HG03460 (cell line): Measurements from ENCODE around the gene ADGRL2.

ENCODE experiments used
- ATAC-seq: cut with Tn5 transposase; IDR thresholded peaks from one replicate; pipeline ENCODE4 v1.9.1; 2021; ENCODE audit not compliant: unreplicated experiment

Gene ADGRL2

DNA sequence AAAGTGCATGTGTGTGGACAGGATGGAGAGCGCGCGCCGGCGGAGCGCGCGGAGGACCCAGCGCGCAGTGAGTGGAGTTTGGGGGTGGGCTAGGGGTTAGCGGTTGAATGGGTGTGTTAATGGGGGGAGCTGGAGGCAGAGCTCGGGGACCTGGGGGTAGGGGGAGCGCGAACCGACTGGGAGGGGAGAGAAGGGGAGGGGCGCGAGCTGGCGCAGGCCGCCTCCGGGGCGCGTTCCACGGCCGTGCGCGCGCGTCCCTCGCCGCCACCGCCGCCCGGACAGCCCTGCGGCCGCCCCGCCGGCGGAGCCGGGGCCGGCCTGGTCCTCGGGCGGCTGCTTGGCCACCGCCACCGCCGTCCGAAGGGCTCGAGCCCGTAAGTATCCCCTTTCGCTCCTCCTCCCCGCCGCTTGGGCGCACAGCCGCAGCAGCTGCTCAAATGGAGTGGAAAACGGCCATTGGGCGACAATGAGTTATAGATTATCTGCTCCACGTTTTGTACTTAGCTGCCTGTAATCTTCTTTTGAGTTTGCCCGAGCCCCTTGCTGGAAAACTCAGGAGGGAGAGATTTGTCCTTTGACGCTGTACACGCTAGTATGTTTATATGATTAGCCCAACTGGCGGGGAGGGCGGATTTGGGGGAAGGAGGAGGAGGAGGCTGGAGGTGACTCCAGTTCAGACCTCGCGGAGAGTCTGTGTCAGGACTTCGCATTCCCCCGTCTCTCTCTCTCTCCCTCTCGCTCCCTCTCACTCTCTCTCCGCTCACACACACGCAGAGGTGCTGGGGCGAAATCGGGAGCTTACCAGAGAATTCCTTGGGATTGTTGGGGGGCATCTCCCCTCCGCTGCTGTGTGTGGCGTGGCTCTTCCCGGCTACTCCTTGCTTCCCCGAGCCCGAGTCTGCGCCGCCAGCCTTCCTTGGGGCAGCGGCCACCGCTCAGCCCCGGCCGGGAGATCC is at the start of gene ADGRL2:
Gene ADGRL2, plus strand, starts transcription at position 240 of the 956 bp plus-strand sequence. CDS start 36,051 bp downstream, outside the sequence.
- no peak for ATAC-seq

DNA sequence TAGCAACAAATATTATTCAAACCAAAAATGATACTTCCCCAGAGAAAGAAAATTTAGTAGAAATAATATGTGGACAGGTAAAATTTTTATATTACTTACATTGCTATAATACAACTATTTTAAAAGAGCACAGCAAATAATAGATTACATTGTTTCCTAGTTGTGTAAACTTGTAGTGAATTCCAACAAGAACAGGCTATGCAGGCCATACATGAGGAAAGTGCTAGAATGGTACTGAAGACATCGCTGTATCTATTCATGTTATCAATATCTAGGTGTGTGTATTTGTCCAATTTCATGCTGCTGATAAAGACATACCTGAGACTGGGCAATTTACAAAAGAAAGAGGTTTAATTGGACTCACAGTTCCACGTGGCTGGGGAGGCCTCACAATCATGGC is 47.9 kb upstream of the ADGRL2 start:
- ATAC-seq = no peak

- no peak for ATAC-seq
These were observed 46.3 kb upstream of the ADGRL2 start for GRCh38 chr1:81754424-81754823.

DNA sequence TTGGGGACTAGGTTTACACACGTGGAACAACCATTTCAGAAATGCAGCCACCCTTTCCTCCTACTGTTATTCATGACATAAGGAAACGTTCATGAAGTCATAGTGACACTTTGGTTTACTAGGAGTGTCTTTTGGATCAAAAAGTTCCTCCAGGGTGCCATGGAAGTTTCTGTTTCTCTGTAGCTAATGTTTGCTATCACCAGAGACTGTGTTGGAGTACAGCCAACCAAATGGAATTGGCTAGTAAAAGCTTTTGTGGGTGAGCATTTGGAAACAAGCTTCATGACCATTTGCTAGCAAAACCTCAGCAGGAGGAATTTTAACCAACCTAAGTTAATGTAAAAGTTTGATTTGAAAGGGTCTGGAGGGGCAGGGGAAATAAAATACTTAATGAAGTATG is 43.9 kb upstream of the ADGRL2 start:
- ATAC-seq = no peak

GRCh38 chr1:81757398-81758020 is 43.2 kb upstream of the ADGRL2 start:
- no peak for ATAC-seq

DNA sequence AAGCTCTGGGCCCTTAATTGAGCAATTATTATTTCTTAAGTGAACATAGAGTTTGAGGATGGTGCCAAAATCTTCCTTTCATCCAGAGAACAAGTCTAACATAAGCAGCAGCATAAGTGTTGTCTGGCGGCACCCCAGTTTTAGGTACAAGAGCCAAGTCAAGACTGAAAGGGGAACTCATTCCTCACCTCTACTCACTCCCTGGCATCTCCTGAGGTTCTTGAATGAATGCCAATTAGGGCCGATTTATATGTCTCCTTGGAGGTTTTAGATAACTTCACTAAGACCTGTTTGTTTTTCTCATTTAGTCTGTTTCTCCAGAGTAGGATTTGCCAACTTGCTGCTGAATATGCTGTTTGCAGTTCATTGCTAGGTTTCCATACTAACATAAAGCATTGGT is 42.6 kb upstream of the ADGRL2 start:
- no peak for ATAC-seq

DNA sequence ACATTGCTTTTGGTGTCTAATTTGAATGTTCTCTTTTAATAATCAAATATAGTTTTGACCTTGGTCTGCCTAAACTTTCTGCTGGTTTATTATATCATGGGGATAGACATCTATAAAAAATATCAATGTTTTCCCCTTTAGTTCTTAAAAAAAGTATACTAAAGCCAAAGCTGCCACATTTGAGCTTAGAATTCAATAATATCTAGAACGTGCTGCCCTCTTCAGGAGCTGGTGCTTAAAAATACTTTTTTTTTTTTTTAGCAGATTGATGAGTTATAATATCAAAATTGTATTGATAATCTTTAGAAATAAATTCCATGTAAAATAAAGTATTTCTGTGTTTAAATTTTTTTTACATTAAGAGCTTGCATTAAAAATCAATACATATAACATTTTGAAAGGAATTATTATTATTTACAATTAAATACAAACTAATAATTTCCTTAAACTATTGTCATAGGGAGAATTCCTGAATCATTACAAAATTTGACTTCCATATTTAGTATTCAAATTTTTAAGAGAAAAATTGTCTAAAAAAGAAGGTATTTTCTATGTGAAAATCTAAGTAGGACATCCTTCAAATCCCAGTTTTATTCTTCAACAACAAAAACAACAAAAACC is 40.1 kb upstream of the ADGRL2 start:
- ATAC-seq = no peak

DNA sequence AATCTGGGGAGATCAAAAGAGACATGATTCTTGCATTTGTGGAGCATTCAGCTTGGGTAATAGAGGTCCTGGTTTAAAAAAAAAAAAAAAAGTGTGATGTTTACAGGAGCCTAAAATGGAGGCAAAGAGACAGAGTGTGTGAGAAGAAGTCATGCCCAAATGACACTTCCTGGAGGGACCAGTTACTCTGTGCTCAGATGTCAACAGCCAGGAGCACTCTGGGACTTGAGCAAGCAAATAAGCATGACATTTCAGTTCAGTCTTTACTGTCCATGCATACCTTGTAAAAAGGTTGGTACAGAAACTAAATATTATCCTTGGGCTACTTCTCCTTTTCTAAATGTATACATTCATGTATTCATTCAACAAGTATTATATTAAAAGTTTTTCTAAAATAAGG is 25.2 kb upstream of the ADGRL2 start:
- no peak for ATAC-seq

- ATAC-seq = no peak
These were observed 19.9 kb upstream of the ADGRL2 start for GRCh38 chr1:81780705-81781454.

DNA sequence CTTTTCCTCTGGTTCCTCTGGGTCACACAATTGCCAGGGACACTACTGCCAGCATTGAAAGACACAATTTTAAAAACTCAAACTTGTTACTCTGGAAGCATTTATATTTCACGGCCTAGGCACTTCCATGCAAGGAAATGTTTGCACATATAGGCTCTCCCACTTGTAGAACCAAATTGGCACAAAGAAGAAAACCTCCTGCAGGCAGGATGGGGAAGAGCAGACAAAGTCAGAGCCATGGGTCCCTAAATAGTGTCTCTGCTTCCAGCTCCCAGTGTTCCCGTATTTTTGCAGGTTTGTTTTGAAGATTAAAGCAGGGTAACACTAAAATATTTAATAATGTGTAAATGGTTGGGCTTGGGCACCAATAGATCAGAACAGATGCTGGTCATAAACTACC is 19.0 kb upstream of the ADGRL2 start:
- ATAC-seq = no peak

- ATAC-seq = no peak
These were observed 8.6 kb upstream of the ADGRL2 start for GRCh38 chr1:81792184-81792583.

DNA sequence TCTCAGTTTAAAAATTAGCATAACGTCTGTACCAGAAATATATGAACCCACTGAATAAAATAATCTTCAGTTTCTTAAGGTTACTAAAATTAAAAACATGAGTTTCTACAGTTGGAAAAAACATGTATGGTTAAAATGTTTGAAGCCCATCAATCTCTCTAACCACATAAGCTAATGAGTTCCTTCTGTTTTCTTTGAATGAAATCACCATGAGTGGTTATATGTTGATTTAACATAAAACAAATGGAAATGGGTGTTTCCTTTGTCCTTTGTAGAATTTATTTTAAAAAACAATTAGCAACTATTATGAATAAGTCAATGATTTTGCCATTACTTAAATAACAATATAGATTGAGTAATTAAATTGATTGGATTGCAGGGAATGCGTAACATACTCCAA is 3.0 kb upstream of the ADGRL2 start:
- no peak for ATAC-seq

DNA sequence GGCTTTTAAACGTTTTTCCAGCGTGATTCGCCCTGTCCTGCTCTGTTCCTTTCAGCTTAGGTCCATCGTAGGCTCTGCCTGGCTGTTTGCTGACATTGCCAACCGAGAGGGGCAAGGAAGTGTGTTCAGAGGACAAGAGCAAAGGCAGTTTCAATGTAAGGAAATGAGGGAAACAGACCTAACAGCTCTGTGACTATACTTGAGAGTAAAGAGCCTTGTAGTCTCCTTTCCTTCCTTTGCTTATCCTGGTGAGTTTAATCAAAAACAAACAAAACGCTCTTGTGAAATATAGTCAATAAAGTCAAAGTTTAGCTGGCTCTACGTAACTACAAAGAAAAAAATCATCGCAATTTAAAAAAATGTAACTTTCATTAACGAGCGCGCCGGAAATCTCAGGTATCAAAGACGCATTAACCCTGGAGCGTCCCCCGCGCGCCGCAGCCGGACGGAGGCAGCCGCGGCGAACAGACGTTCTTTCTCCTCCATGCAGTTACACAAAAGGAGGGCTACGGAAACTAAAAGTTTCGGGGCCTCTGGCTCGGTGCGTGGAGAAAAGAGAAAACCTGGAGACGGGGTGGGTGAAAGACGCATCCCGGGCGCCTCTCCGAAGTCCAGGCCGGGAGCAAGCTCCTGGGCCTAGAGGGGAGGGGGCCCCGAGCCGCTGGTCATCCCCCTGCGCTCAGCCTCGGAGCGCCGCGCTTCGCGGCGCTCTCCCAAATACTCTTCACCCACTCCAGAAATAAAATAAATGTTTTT is 617 bp upstream of the ADGRL2 start:
- ATAC-seq = no peak

GRCh38 chr1:81801651-81802456 is 1.1 kb downstream of the ADGRL2 start:
- ATAC-seq = no peak

DNA sequence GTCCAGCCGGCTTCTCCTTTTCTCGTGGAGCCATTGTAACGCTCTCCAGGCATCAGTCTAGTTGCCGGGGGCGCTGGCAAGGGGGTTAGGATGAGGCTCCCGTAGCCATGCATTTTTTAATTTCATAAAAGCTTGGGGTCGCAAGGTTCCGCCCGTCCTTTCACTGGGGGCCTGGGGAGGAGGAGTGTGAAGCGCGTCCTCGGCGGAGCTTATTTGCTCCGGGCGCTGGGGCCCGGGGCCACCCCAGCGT is 1.6 kb downstream of the ADGRL2 start:
- no peak for ATAC-seq

- ATAC-seq = no peak
These were observed 2.1 kb downstream of the ADGRL2 start for GRCh38 chr1:81802707-81803430.

DNA sequence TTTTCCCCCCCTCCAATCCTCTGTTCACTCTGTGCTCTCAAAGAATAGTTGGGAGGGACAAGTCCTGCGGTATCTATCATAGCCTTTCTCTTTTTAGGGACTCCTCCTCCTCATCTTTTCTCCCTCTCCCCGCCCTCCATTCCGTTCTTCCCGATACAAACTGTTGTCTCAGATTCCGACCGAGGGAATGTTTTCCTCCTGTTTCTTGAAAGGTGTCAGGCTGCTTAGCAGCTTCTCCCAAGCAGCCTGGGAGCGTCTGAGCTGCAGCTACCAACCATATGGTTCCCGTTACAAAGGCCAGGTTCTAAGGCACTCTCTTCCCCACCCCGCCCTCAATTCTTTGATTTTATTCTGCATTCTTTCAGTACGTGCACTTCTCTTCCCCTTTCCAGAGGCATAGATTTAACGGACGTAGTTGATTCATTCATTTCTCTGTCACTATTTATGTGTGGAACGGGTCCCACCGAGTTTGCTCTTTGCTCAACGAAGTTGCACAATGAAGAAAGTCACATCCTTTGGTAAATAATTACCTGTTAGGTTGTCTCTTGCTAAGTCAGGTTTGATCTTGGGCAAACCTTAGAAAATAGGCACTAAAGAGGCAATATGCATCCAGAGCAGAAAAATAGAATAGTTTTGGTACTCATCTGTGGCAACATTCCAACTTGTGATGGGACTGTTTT is 2.8 kb downstream of the ADGRL2 start:
- no peak for ATAC-seq

- ATAC-seq = no peak
These were observed 3.6 kb downstream of the ADGRL2 start for GRCh38 chr1:81804312-81804711.
